Epidermal melanocyte (primary cell): ENCODE data around the gene ALDH1A2.

ENCODE experiments used
- DNase-seq: peaks from one replicate; pipeline ENCODE4 v3.0.0; 2011; ENCODE audit warnings: low spot score; ENCODE audit not compliant: insufficient read length

ALDH1A2 gene

GRCh38 chr15:57903626-57904025 is 161.9 kb downstream of the ALDH1A2 start:
- DNase-seq = no peak
